Measurements from ENCODE around the gene FCRLB.

DNA sequence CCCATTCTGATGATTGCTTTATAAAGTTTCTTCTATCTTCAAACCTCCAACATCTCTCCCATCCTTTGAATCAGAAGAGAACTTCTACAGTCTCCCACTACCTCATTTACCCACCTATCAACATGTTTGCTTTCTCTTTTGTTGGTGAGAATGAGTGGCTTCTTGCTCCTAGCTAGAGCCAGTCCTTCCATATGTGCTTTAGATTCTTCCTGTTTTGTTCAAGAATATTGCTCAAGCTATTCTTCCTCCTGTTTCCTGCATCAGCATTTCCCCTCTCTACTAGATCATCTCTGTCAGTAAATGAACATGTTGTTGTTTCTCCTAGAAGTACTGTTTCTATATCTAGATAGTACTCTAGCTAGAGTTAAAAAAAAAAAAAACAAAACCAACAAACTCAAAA lies 51.1 kb downstream of the FCRLB start:
- TF ChIP-seq, protein P1, sequence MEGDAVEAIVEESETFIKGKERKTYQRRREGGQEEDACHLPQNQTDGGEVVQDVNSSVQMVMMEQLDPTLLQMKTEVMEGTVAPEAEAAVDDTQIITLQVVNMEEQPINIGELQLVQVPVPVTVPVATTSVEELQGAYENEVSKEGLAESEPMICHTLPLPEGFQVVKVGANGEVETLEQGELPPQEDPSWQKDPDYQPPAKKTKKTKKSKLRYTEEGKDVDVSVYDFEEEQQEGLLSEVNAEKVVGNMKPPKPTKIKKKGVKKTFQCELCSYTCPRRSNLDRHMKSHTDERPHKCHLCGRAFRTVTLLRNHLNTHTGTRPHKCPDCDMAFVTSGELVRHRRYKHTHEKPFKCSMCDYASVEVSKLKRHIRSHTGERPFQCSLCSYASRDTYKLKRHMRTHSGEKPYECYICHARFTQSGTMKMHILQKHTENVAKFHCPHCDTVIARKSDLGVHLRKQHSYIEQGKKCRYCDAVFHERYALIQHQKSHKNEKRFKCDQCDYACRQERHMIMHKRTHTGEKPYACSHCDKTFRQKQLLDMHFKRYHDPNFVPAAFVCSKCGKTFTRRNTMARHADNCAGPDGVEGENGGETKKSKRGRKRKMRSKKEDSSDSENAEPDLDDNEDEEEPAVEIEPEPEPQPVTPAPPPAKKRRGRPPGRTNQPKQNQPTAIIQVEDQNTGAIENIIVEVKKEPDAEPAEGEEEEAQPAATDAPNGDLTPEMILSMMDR (IDR thresholded peaks at IDR 0.05) = no peak
- TF ChIP-seq POLR2A (IDR thresholded peaks at IDR 0.05) = no peak
